ENCODE measurements around the gene CGB8. TPM values are rescaled to one million over a fixed set of nuclear protein-coding genes. Genes with fewer than 3 reads are reported as not detected.
"Not testable (repeated sequence)": the region's sequence is repeated elsewhere in the genome, so short reads cannot be mapped to it uniquely, and the experiment has no call there.

Gene CGB8
- polyA plus RNA-seq, 2 donors, result not detected

- no peaks in the 10 kb centered on the region for H3K36me3 ChIP-seq (ENCODE audit: control insufficient read depth in 2 of 2, insufficient read depth in 2 of 2, low read length in 1 of 2)
- no peak overlapping the region for H3K4me3 ChIP-seq (ENCODE audit: low read depth in 1 of 2, low read length in 2 of 2)
- no peak overlapping the region for H3K27ac ChIP-seq (ENCODE audit: low read depth in 2 of 2, low read length in 1 of 2)
- H3K9me3 ChIP-seq (ENCODE audit: control insufficient read depth in 2 of 2, insufficient read depth in 1 of 2, low read depth in 1 of 2, low read length in 1 of 2), result peaks cover 0 to 7% of the 10 kb centered on the region in 2 donors
- 61 to 68% methylated on average over 13 of the region's 13 CpGs for WGBS, 2 donors
- no peaks in the 10 kb centered on the region for H3K27me3 ChIP-seq (ENCODE audit: control insufficient read depth in 1 of 2, insufficient read depth in 2 of 2, low read length in 2 of 2)
- H3K4me1 ChIP-seq (ENCODE audit: control insufficient read depth in 2 of 2, insufficient read depth in 2 of 2, low read length in 1 of 2), result peaks cover 0 to 3% of the 10 kb centered on the region in 2 donors
Observed at GRCh38 chr19:49065905-49066512, 17.1 kb upstream of the CGB8 start.

DNA sequence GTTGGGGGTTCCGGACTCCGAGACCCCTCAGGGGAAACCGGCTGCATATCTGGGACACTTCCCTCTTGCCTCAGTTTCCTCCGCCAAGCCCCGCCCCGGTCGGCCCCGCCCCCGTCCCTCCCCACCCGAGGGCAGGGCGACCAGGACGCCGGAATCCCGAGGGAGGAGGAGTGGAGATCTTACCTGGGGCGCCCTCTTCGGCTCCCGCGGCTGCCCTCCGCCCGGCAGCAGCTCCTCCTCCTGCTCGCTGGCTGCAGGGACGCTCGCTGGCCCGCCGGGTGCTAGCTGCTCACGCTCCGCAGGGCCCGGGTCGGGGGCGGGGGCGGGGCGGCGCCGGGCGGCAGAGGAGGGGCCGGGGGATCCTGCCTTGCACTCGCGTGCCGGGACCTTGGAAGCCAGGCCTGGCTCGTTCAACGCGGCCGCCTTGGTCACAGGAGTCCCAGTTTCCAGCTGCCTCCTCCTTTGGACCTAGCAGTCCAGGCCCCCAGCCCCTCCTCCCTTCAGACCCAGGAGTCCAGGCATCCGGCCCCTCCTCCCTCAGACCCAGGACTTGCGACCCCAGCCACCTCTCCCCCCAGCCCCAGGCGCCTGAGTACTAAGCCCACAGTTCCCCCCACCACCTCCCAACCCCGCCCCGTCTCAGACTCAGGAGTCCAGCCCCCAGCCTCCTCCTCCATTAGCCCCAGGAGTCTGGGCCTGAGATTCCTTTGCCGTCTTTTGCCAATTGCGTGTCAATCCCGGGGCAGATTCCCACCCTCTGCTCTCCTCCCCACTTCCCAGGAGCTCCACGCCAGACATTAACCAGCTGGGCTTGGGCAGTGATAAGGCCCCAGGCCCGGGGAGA is 16.1 kb upstream of the CGB8 start, which contains the start of gene NTF4:
Gene NTF4 (minus strand): TSS at position 51 of the 844 bp plus-strand sequence. CDS start 2,821 bp downstream, outside the sequence.
- Histone ChIP-seq H3K27me3 (ENCODE audit: control insufficient read depth in 1 of 2, insufficient read depth in 2 of 2, low read length in 2 of 2) (no peaks in the 10 kb centered on the region), H3K4me3 (ENCODE audit: low read depth in 1 of 2, low read length in 2 of 2) (peak within 1 kb of the TSS; percentile 37 to 39), H3K9me3 (ENCODE audit: control insufficient read depth in 2 of 2, insufficient read depth in 1 of 2, low read depth in 1 of 2, low read length in 1 of 2) (peaks cover 0 to under 1% of the 10 kb centered on the region in 2 donors), H3K36me3 (ENCODE audit: control insufficient read depth in 2 of 2, insufficient read depth in 2 of 2, low read length in 1 of 2) (no peaks in the 10 kb centered on the region), H3K4me1 (ENCODE audit: control insufficient read depth in 2 of 2, insufficient read depth in 2 of 2, low read length in 1 of 2) (peaks cover 0 to 3% of the 10 kb centered on the region in 2 donors), H3K27ac (ENCODE audit: low read depth in 2 of 2, low read length in 1 of 2) (peak within 1 kb of the TSS; percentile 74 to 76)
- WGBS, 2 donors, result 3 to 6% methylated on average over 39 to 53 of the region's 53 CpGs

DNA sequence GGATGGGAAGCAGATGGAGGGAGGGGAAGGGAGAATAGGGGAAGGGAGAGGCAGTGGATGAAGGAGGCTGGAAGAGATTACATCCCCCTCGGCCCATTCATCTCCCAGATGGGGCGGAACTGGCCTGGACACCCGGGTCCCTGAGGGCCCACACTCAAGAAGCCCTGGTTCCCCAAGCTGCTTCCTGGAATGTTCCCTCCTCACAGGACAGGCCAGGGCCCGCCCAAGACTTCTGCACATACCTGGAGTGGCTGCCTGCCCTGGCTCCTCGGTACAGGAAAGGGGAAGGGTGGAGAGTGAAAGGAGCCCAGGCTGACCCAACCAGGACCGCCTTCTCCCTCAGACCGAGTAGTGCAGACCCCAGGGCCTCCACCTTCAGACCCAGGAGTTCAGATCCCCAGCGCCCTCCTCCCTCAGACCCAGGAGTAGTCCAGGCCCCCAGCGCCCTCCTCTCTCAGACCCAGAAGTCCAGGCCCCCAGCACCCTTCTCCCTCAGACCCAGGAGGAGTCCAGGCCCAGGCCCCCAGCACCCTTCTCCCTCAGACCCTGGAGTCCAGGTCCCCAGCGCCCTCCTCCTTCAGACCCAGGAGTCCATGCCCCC is 15.2 kb upstream of the CGB8 start:
- H3K36me3 ChIP-seq (ENCODE audit: control insufficient read depth in 2 of 2, insufficient read depth in 2 of 2, low read length in 1 of 2), result no peaks in the 10 kb centered on the region
- peak overlapping the region; percentile 37 to 39 for H3K4me3 ChIP-seq (ENCODE audit: low read depth in 1 of 2, low read length in 2 of 2)
- no peaks in the 10 kb centered on the region for H3K9me3 ChIP-seq (ENCODE audit: control insufficient read depth in 2 of 2, insufficient read depth in 1 of 2, low read depth in 1 of 2, low read length in 1 of 2)
- no peaks in the 10 kb centered on the region for H3K27me3 ChIP-seq (ENCODE audit: control insufficient read depth in 1 of 2, insufficient read depth in 2 of 2, low read length in 2 of 2)
- H3K4me1 ChIP-seq (ENCODE audit: control insufficient read depth in 2 of 2, insufficient read depth in 2 of 2, low read length in 1 of 2), result peaks cover 0 to 3% of the 10 kb centered on the region in 2 donors
- 38 to 43% methylated on average over 10 of the region's 10 CpGs for WGBS, 2 donors
- H3K27ac ChIP-seq (ENCODE audit: low read depth in 2 of 2, low read length in 1 of 2), result peak overlapping the region; percentile 74 to 76

GRCh38 chr19:49061445-49061844 is 12.5 kb upstream of the CGB8 start:
- Histone ChIP-seq H3K9me3 (ENCODE audit: control insufficient read depth in 2 of 2, insufficient read depth in 1 of 2, low read depth in 1 of 2, low read length in 1 of 2) (no peaks in the 10 kb centered on the region), H3K27ac (ENCODE audit: low read depth in 2 of 2, low read length in 1 of 2) (no peak overlapping the region), H3K27me3 (ENCODE audit: control insufficient read depth in 1 of 2, insufficient read depth in 2 of 2, low read length in 2 of 2) (no peaks in the 10 kb centered on the region), H3K4me1 (ENCODE audit: control insufficient read depth in 2 of 2, insufficient read depth in 2 of 2, low read length in 1 of 2) (peaks cover 3 to 11% of the 10 kb centered on the region in 2 donors), H3K4me3 (ENCODE audit: low read depth in 1 of 2, low read length in 2 of 2) (no peak overlapping the region), H3K36me3 (ENCODE audit: control insufficient read depth in 2 of 2, insufficient read depth in 2 of 2, low read length in 1 of 2) (no peaks in the 10 kb centered on the region)
- WGBS, 2 donors, result 73 to 78% methylated on average over 25 of the region's 25 CpGs

GRCh38 chr19:49061000-49061399 is 12.1 kb upstream of the CGB8 start:
- no peak overlapping the region for H3K27ac ChIP-seq (ENCODE audit: low read depth in 2 of 2, low read length in 1 of 2)
- H3K27me3 ChIP-seq (ENCODE audit: control insufficient read depth in 1 of 2, insufficient read depth in 2 of 2, low read length in 2 of 2), result no peaks in the 10 kb centered on the region
- no peaks in the 10 kb centered on the region for H3K9me3 ChIP-seq (ENCODE audit: control insufficient read depth in 2 of 2, insufficient read depth in 1 of 2, low read depth in 1 of 2, low read length in 1 of 2)
- peaks cover 3 to 16% of the 10 kb centered on the region in 2 donors for H3K4me1 ChIP-seq (ENCODE audit: control insufficient read depth in 2 of 2, insufficient read depth in 2 of 2, low read length in 1 of 2)
- 95 to 98% methylated on average over 2 of the region's 2 CpGs for WGBS, 2 donors
- H3K36me3 ChIP-seq (ENCODE audit: control insufficient read depth in 2 of 2, insufficient read depth in 2 of 2, low read length in 1 of 2), result no peaks in the 10 kb centered on the region
- H3K4me3 ChIP-seq (ENCODE audit: low read depth in 1 of 2, low read length in 2 of 2), result no peak overlapping the region

GRCh38 chr19:49059053-49059452 is 10.1 kb upstream of the CGB8 start:
- H3K27ac ChIP-seq (ENCODE audit: low read depth in 2 of 2, low read length in 1 of 2), result no peak overlapping the region
- no peaks in the 10 kb centered on the region for H3K36me3 ChIP-seq (ENCODE audit: control insufficient read depth in 2 of 2, insufficient read depth in 2 of 2, low read length in 1 of 2)
- H3K4me1 ChIP-seq (ENCODE audit: control insufficient read depth in 2 of 2, insufficient read depth in 2 of 2, low read length in 1 of 2), result peaks cover 0 to 18% of the 10 kb centered on the region in 2 donors
- H3K27me3 ChIP-seq (ENCODE audit: control insufficient read depth in 1 of 2, insufficient read depth in 2 of 2, low read length in 2 of 2), result no peaks in the 10 kb centered on the region
- H3K9me3 ChIP-seq (ENCODE audit: control insufficient read depth in 2 of 2, insufficient read depth in 1 of 2, low read depth in 1 of 2, low read length in 1 of 2), result no peaks in the 10 kb centered on the region
- H3K4me3 ChIP-seq (ENCODE audit: low read depth in 1 of 2, low read length in 2 of 2), result no peak overlapping the region
- WGBS, 2 donors, result 44 to 54% methylated on average over 9 of the region's 9 CpGs

GRCh38 chr19:49058562-49058961 is 9.7 kb upstream of the CGB8 start:
- Histone ChIP-seq H3K36me3 (ENCODE audit: control insufficient read depth in 2 of 2, insufficient read depth in 2 of 2, low read length in 1 of 2) (no peaks in the 10 kb centered on the region), H3K4me1 (ENCODE audit: control insufficient read depth in 2 of 2, insufficient read depth in 2 of 2, low read length in 1 of 2) (peaks cover 0 to 18% of the 10 kb centered on the region in 2 donors), H3K27me3 (ENCODE audit: control insufficient read depth in 1 of 2, insufficient read depth in 2 of 2, low read length in 2 of 2) (no peaks in the 10 kb centered on the region), H3K27ac (ENCODE audit: low read depth in 2 of 2, low read length in 1 of 2) (no peak overlapping the region), H3K9me3 (ENCODE audit: control insufficient read depth in 2 of 2, insufficient read depth in 1 of 2, low read depth in 1 of 2, low read length in 1 of 2) (no peaks in the 10 kb centered on the region), H3K4me3 (ENCODE audit: low read depth in 1 of 2, low read length in 2 of 2) (no peak overlapping the region)
- WGBS, 2 donors, result 31 to 33% methylated on average over 10 of the region's 10 CpGs

GRCh38 chr19:49057636-49058234 is 8.8 kb upstream of the CGB8 start, which contains the start of gene CGB7:
CGB7 (minus strand) TSS chr19:49057749; CDS start chr19:49055375, 2,374 bp downstream.
- no peaks in the 10 kb centered on the region for H3K9me3 ChIP-seq (ENCODE audit: control insufficient read depth in 2 of 2, insufficient read depth in 1 of 2, low read depth in 1 of 2, low read length in 1 of 2)
- H3K36me3 ChIP-seq (ENCODE audit: control insufficient read depth in 2 of 2, insufficient read depth in 2 of 2, low read length in 1 of 2), result no peaks in the 10 kb centered on the region
- H3K27me3 ChIP-seq (ENCODE audit: control insufficient read depth in 1 of 2, insufficient read depth in 2 of 2, low read length in 2 of 2), result no peaks in the 10 kb centered on the region
- H3K4me1 ChIP-seq (ENCODE audit: control insufficient read depth in 2 of 2, insufficient read depth in 2 of 2, low read length in 1 of 2), result peaks cover 0 to 18% of the 10 kb centered on the region in 2 donors
- 3% methylated on average over 38 of the region's 38 CpGs for WGBS, 2 donors
- peak within 1 kb of the TSS; percentile 46 to 50 for H3K4me3 ChIP-seq (ENCODE audit: low read depth in 1 of 2, low read length in 2 of 2)
- H3K27ac ChIP-seq (ENCODE audit: low read depth in 2 of 2, low read length in 1 of 2), result no peak within 1 kb of the TSS

DNA sequence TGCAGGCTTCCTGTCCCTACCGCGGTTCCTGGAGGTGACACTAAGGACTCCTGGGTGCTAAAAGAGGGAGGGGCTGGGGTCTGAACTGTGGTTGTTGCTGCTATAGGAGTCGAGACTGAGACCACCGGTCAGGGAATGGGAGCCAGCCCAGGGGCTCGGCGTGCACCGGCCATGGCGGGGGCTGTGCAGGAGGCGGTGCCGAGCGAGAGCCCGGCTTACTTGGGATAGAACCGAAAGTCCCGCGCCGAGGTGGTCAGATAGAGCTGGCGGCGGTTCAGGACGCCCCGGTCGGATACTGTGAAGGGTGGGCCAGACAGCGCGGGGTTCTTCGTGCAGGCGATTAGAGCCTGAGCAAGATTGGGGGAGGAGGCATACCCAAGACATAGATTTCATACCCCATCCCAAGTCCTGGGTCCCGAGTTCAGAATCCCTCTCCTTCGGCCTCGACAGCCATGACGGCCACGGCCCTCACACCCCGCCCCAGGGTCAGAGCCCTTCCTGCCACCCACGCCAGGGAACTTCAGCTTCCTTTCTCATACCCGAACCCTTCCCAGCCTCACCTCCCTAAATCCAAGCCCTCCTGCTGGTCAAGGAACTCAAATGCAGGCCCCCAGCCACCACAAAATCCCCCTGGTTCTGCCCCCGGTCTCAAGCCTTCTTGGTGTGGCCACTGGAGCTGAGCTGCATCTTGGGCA is 8.1 kb upstream of the CGB8 start:
- Histone ChIP-seq H3K4me3 (ENCODE audit: low read depth in 1 of 2, low read length in 2 of 2) (peak overlapping the region; percentile 46 to 50), H3K4me1 (ENCODE audit: control insufficient read depth in 2 of 2, insufficient read depth in 2 of 2, low read length in 1 of 2) (peaks cover 0 to 18% of the 10 kb centered on the region in 2 donors)
- not testable (repeated sequence) for H3K9me3 ChIP-seq (ENCODE audit: control insufficient read depth in 2 of 2, insufficient read depth in 1 of 2, low read depth in 1 of 2, low read length in 1 of 2); H3K36me3 ChIP-seq (ENCODE audit: control insufficient read depth in 2 of 2, insufficient read depth in 2 of 2, low read length in 1 of 2); H3K27me3 ChIP-seq (ENCODE audit: control insufficient read depth in 1 of 2, insufficient read depth in 2 of 2, low read length in 2 of 2); H3K27ac ChIP-seq (ENCODE audit: low read depth in 2 of 2, low read length in 1 of 2)
- 2 to 3% methylated on average over 26 to 34 of the region's 34 CpGs for WGBS, 2 donors

Measured in esophagus (tissue), 2 donors.